NCI-H1105 treated with DMSO at 0.1 percent for 48 hours (cell line): Measurements from ENCODE around the gene VDAC2.
A peak's percentile ranks its signal among the peaks of the same experiment; 100 is the strongest.

Experiments used
- DNase-seq: peaks from one replicate; lab custom pipeline; 2025; lab: John Stamatoyannopoulos, UW

Gene VDAC2

GRCh38 chr10:75231672-75232581 is 21.3 kb downstream of the VDAC2 start:
- DNase-seq = no peak

- DNase-seq = no peak
Observed at GRCh38 chr10:75233444-75234016, 22.9 kb downstream of the VDAC2 start.

GRCh38 chr10:75234017-75234682 is 23.6 kb downstream of the VDAC2 start:
- DNase-seq = peak; percentile 77

- DNase-seq = peak; percentile 46
Observed at GRCh38 chr10:75234683-75235374, 24.2 kb downstream of the VDAC2 start.

GRCh38 chr10:75235375-75236177 is 25.0 kb downstream of the VDAC2 start, which contains the start of gene COMTD1:
COMTD1 (minus strand) TSS chr10:75235957; CDS start chr10:75235928, 29 bp downstream.
- DNase-seq = peak; percentile 78

- no peak for DNase-seq
Observed at GRCh38 chr10:75236178-75236825, 25.7 kb downstream of the VDAC2 start.

GRCh38 chr10:75238182-75239095 is 27.8 kb downstream of the VDAC2 start:
- no peak for DNase-seq

- no peak for DNase-seq
Observed at GRCh38 chr10:75239096-75239790, 28.6 kb downstream of the VDAC2 start.

- DNase-seq = no peak
Observed at GRCh38 chr10:75240329-75241076, 29.9 kb downstream of the VDAC2 start.

- DNase-seq = no peak
Observed at GRCh38 chr10:75243426-75243825, 32.8 kb downstream of the VDAC2 start.

GRCh38 chr10:75244487-75245353 is 34.1 kb downstream of the VDAC2 start:
- no peak for DNase-seq

GRCh38 chr10:75245354-75246250 is 35.0 kb downstream of the VDAC2 start:
- DNase-seq = no peak

- DNase-seq = no peak
Observed at GRCh38 chr10:75246506-75246905, 35.9 kb downstream of the VDAC2 start.

- no peak for DNase-seq
Observed at GRCh38 chr10:75247797-75248196, 37.2 kb downstream of the VDAC2 start.

GRCh38 chr10:75250934-75251333 is 40.3 kb downstream of the VDAC2 start:
- peak; percentile 16 for DNase-seq
